ENCODE results near the gene NSUN3. TPM values are rescaled to one million over a fixed set of nuclear protein-coding genes. Genes with fewer than 3 reads are reported as not detected.

Gene NSUN3
- total and polyA plus RNA-seq, 2 of the 8 experiments (the other 6 are each of a cell fraction or from before 2014, with no cell fraction given): 2.1 to 5.1 TPM

DNA sequence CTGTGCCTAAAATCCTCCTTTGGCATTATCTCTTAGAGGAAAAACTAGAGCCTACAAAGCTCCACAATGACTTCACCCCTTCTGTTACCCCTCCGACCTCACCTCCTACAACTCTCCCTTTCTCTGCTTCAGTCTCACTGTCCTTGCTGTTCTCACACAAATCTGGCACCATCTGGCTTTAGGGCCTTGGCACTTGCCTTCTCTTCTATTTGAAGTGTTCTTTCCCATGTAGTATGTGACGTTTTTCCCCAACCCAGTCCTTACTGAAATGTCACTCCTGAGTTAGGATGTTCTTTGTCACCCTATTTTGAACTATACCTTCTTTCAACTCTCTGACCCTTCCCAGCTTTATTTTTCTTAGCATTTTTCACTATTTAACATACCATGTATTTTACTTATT, 43.2 kb upstream of the NSUN3 start:
- H3K14ac ChIP-seq (ENCODE audit: insufficient read length): no peak overlapping the region
- H4K20me1 ChIP-seq (replicated peaks in 1 of 2; ENCODE audit: control insufficient read depth in 1 of 2, insufficient read depth in 2 of 2, low read length in 2 of 2): peaks cover 0 to 2% of the 10 kb centered on the region in 2 experiments
- ChIA-PET POLR2A (ENCODE audit: partially characterized antibody) (no interaction called here), CTCF (ENCODE audit: partially characterized antibody) (interaction anchor here (1.1 to 1.7 kb wide), 2 partner anchors 14 to 16 kb away, joined by 3 to 5 read pairs; no protein-coding TSS in a partner anchor)
- H2BK15ac ChIP-seq (ENCODE audit: low read length): no peak overlapping the region
- DNase-seq (ENCODE audit: low read depth in 1 of 2, low spot score in 2 of 2) (no peak), FAIRE-seq (no peak)
- H4K8ac ChIP-seq (ENCODE audit: extremely low read depth, insufficient read depth, low read length): no peak overlapping the region
- no peak overlapping the region for H2BK12ac ChIP-seq (ENCODE audit: low read depth, low read length)
- no peaks in the 10 kb centered on the region for H3K79me1 ChIP-seq (ENCODE audit: low read depth, low read length)
- H2BK120ac ChIP-seq (replicated peaks; ENCODE audit: low read depth, low read length): no peak overlapping the region
- H3K27ac ChIP-seq (ENCODE audit: low read depth, low read length): no peak overlapping the region
- no peaks in the 10 kb centered on the region for H3K4me1 ChIP-seq (replicated peaks in 1 of 4; ENCODE audit: control insufficient read depth in 3 of 4, insufficient read depth in 4 of 4, low read length in 3 of 4)
- H3K36me3 ChIP-seq (ENCODE audit: control insufficient read depth in 2 of 4, insufficient read depth in 4 of 4, low read length in 3 of 4): no peaks in the 10 kb centered on the region
- no peaks in the 10 kb centered on the region for H3K79me2 ChIP-seq (ENCODE audit: control insufficient read depth in 1 of 2, insufficient read depth in 2 of 2, low read length in 2 of 2)
- no peaks in the 10 kb centered on the region for H3K9me3 ChIP-seq (ENCODE audit: insufficient read depth in 2 of 2, low read depth in 1 of 2, low read length in 1 of 2)
- no peaks in the 10 kb centered on the region for H3K23me2 ChIP-seq (ENCODE audit: low read depth, low read length)
- no peak overlapping the region for H3K18ac ChIP-seq (ENCODE audit: extremely low read depth, low read length)
- H3K4me3 ChIP-seq (ENCODE audit: extremely low read depth in 1 of 4, insufficient read depth in 2 of 4, low read depth in 3 of 4, low read length in 4 of 4): no peak overlapping the region
- no peak overlapping the region for H4K5ac ChIP-seq (ENCODE audit: insufficient read length, low read depth, low read length)
- H3K9ac ChIP-seq (replicated peaks in 1 of 4; ENCODE audit: extremely low read depth in 1 of 4, low read depth in 3 of 4, low read length in 3 of 4): no peak overlapping the region
- H2BK20ac ChIP-seq (ENCODE audit: low read length): no peak overlapping the region
- 80% methylated on average over 2 of the region's 2 CpGs; no CpG with 5 or more reads in 1 of the 2 experiments for WGBS, 2 experiments (ENCODE audit: extremely low coverage in 1 of 2, insufficient coverage in 1 of 2, insufficient read length in 1 of 2, insufficient replicate concordance in 2 of 2, low coverage in 1 of 2, low lambda C conversion rate in 2 of 2, missing lambda C conversion rate in 1 of 2)
- no peak overlapping the region for H3K4ac ChIP-seq (replicated peaks; ENCODE audit: insufficient read length, low read depth, low read length)
- no peak overlapping the region for H3K23ac ChIP-seq (ENCODE audit: insufficient read length)
- TF ChIP-seq FOSL1 (IDR thresholded peaks at IDR 0.05; ENCODE audit: insufficient read depth, low read depth, low read length) (no peak), TAF7 (optimal IDR thresholded peaks at IDR 0.05; ENCODE audit: borderline replicate concordance, low read depth, low read length) (no peak), RXRA (IDR thresholded peaks at IDR 0.05; ENCODE audit: insufficient read depth, low read depth, low read length) (no peak), EGR1 (IDR thresholded peaks at IDR 0.05; ENCODE audit: borderline replicate concordance, low read depth, low read length) (no peak), YY1 (IDR thresholded peaks at IDR 0.05; ENCODE audit: low read depth, low read length) (no peak), ZNF274 (IDR thresholded peaks at IDR 0.05; ENCODE audit: borderline replicate concordance, extremely low read depth, low read length) (no peak), MAFK (IDR thresholded peaks at IDR 0.05; ENCODE audit: low read depth, low read length) (no peak), RNF2 (IDR thresholded peaks at IDR 0.05; ENCODE audit: borderline replicate concordance, low read depth, low read length, missing control alignments, poor library complexity, severe bottlenecking) (no peak), SP4 (IDR thresholded peaks at IDR 0.05; ENCODE audit: low read length) (no peak)
- no peak overlapping the region for H4K91ac ChIP-seq (replicated peaks; ENCODE audit: insufficient read length, low read length)
- no peak overlapping the region for H3K4me2 ChIP-seq (ENCODE audit: insufficient read depth in 1 of 2, low read depth in 2 of 2, low read length in 2 of 2)
- no peak overlapping the region for H2BK5ac ChIP-seq (ENCODE audit: low read depth, low read length)
- no peak overlapping the region for H2AFZ ChIP-seq (ENCODE audit: low read length)
- no peak overlapping the region for H3K56ac ChIP-seq (replicated peaks; ENCODE audit: insufficient read length, low read depth, low read length)
- no peaks in the 10 kb centered on the region for H3K27me3 ChIP-seq (replicated peaks in 1 of 4; ENCODE audit: control insufficient read depth in 3 of 4, extremely low read depth in 1 of 4, insufficient read depth in 3 of 4, low read length in 3 of 4)
- H2AK5ac ChIP-seq (ENCODE audit: low read depth, low read length): no peak overlapping the region
